ENCODE measurements around the gene SLC16A3.
"Not testable (repeated sequence)": the region's sequence is repeated elsewhere in the genome, so short reads cannot be mapped to it uniquely, and the experiment has no call there.

SLC16A3 gene

DNA sequence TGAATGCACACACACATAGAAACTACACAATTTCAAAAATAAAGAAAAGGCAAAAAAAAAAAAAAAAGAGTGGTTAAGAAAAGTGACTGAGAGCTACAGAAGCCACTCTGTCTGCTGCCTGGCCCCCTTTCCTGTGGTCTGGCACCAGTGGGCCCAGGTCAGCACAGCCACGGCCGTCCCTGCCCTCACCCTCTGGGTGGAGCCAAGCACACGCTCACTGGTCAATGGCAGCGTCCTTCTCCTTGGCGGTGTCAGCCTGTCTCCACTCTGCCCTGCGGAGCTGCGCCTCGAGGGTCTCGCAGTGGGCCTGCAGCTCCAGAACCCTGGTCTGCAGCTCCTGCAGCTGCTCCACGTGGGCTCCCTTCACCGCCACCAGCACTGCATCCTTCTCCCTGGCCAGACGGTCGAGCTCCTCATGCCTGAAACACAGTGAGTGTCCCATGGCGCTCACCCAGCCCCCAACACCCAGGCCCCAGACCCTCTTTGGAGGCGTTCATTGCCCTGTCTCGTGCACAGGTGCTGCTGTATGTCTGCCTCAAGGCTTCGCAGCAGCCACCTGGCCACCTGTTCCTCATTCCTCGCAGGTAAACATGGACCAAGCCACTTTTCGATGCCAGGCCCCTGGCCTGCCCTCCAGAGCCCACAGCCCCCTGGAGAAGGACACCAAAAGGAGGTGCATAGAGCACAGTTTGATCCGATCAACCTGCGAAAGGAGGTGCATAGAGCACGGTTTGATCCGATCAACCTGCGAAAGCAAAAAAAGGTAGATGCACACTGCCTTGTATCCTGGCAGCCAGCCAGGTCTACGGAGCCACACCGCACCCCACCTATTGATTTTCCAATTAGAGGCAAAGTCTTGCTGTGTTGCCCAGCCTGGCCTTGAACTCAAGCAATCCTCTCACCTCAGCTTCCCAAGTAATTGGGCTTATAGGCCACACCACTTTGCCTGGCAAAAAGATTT is 40.6 kb upstream of the SLC16A3 start:
- TF ChIP-seq ISL1 (CRISPR knock-in tag; IDR thresholded peaks at IDR 0.05), result no peak
- no peak for TF ChIP-seq ZNF565 (CRISPR knock-in tag; conservative IDR thresholded peaks at IDR 0.05; ENCODE audit: low read depth)
- TF ChIP-seq, protein P1, sequence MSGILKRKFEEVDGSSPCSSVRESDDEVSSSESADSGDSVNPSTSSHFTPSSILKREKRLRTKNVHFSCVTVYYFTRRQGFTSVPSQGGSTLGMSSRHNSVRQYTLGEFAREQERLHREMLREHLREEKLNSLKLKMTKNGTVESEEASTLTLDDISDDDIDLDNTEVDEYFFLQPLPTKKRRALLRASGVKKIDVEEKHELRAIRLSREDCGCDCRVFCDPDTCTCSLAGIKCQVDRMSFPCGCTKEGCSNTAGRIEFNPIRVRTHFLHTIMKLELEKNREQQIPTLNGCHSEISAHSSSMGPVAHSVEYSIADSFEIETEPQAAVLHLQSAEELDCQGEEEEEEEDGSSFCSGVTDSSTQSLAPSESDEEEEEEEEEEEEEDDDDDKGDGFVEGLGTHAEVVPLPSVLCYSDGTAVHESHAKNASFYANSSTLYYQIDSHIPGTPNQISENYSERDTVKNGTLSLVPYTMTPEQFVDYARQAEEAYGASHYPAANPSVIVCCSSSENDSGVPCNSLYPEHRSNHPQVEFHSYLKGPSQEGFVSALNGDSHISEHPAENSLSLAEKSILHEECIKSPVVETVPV (CRISPR knock-in tag; IDR thresholded peaks at IDR 0.05), result no peak
- TF ChIP-seq ZC3H10 (CRISPR knock-in tag; IDR thresholded peaks at IDR 0.05), result no peak
- no peak for TF ChIP-seq ZFP30 (CRISPR knock-in tag; IDR thresholded peaks at IDR 0.05)
- TF ChIP-seq BACH2 (CRISPR knock-in tag; IDR thresholded peaks at IDR 0.05; ENCODE audit: borderline replicate concordance), result no peak
- TF ChIP-seq RARB (CRISPR knock-in tag; IDR thresholded peaks at IDR 0.05), result no peak
- TF ChIP-seq ARNTL (CRISPR knock-in tag; IDR thresholded peaks at IDR 0.05; ENCODE audit: borderline replicate concordance, low read depth), result no peak
- TF ChIP-seq ZNF70 (CRISPR knock-in tag; IDR thresholded peaks at IDR 0.05), result no peak
- no peak for TF ChIP-seq ESRRG (CRISPR knock-in tag; IDR thresholded peaks at IDR 0.05)
- TF ChIP-seq ZNF8 (CRISPR knock-in tag; IDR thresholded peaks at IDR 0.05), result no peak
- TF ChIP-seq, protein P2, sequence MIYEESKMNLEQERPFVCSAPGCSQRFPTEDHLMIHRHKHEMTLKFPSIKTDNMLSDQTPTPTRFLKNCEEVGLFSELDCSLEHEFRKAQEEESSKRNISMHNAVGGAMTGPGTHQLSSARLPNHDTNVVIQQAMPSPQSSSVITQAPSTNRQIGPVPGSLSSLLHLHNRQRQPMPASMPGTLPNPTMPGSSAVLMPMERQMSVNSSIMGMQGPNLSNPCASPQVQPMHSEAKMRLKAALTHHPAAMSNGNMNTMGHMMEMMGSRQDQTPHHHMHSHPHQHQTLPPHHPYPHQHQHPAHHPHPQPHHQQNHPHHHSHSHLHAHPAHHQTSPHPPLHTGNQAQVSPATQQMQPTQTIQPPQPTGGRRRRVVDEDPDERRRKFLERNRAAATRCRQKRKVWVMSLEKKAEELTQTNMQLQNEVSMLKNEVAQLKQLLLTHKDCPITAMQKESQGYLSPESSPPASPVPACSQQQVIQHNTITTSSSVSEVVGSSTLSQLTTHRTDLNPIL (CRISPR knock-in tag; IDR thresholded peaks at IDR 0.05; ENCODE audit: low read depth), result no peak
- no peak for TF ChIP-seq GLIS3 (CRISPR knock-in tag; IDR thresholded peaks at IDR 0.05)
- ATAC-seq, result peak; percentile 23; the same call in 2 of the 3 replicates

DNA sequence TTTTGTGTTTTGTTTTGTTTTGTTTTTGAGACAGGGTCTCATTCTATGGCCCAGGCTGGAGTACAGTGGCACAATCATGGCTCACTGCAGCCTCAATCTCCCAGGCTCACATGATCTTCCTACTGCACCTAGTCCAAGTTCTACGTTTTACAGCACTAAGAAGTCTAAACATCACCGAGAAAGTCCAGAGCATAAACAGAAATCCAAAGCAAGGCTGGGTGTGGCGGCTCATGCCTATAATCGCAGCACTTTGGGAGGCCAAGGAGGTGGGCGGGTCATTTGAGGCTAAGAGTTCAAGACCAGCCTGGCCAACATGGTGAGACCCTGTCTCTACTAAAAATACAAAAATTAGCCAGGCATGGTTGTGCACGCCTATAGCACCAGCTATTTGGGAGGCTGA is 35.8 kb upstream of the SLC16A3 start:
- not testable (repeated sequence) for ATAC-seq

DNA sequence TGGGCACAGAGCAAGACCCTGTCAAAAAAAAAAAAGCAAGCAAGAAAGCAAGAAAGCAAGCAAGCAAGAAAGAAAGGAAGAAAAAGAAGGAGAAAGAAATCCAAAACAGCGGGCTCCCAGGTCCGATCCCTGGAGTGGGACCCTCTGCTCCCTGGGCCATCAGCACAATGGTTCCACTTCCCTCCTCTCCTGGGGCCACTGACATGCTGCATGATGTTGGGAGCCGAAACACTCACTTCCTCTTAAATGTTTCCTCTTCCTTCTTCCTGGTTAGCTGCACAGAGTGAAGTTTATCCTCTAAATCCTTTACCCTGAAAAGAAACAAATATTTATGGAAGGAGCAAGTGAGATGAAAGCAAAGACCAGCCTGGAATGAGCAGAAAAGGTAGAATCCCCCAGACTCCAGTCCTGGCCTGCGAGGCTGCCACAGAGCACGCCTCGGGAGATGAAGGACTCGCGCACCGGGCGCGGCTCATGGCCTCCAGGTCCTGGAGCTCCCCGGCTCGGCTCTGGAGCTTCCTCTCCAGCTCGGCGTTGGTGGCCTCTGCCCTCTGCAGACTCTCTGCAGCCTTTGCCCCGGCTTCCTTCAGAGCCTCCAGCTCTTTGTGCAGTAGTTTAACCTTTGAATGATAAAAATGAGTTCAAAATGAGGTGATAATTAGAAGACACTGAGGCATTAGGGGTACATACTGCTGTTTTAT is 35.2 kb upstream of the SLC16A3 start:
- TF ChIP-seq BACH2 (CRISPR knock-in tag; IDR thresholded peaks at IDR 0.05; ENCODE audit: borderline replicate concordance) (no peak), GLIS3 (CRISPR knock-in tag; IDR thresholded peaks at IDR 0.05) (no peak), CSDC2 (CRISPR knock-in tag; IDR thresholded peaks at IDR 0.05) (no peak), SNAI2 (CRISPR knock-in tag; IDR thresholded peaks at IDR 0.05) (no peak), ZNF565 (CRISPR knock-in tag; conservative IDR thresholded peaks at IDR 0.05; ENCODE audit: low read depth) (no peak), ZNF70 (CRISPR knock-in tag; IDR thresholded peaks at IDR 0.05) (no peak), TCF4 (CRISPR knock-in tag; IDR thresholded peaks at IDR 0.05; ENCODE audit: borderline replicate concordance) (no peak), ZFP30 (CRISPR knock-in tag; IDR thresholded peaks at IDR 0.05) (no peak), PPARA (CRISPR knock-in tag; IDR thresholded peaks at IDR 0.05; ENCODE audit: borderline replicate concordance) (no peak), ARNTL (CRISPR knock-in tag; IDR thresholded peaks at IDR 0.05; ENCODE audit: borderline replicate concordance, low read depth) (no peak), RARB (CRISPR knock-in tag; IDR thresholded peaks at IDR 0.05) (no peak), ISL1 (CRISPR knock-in tag; IDR thresholded peaks at IDR 0.05) (no peak)
- TF ChIP-seq, protein P3, sequence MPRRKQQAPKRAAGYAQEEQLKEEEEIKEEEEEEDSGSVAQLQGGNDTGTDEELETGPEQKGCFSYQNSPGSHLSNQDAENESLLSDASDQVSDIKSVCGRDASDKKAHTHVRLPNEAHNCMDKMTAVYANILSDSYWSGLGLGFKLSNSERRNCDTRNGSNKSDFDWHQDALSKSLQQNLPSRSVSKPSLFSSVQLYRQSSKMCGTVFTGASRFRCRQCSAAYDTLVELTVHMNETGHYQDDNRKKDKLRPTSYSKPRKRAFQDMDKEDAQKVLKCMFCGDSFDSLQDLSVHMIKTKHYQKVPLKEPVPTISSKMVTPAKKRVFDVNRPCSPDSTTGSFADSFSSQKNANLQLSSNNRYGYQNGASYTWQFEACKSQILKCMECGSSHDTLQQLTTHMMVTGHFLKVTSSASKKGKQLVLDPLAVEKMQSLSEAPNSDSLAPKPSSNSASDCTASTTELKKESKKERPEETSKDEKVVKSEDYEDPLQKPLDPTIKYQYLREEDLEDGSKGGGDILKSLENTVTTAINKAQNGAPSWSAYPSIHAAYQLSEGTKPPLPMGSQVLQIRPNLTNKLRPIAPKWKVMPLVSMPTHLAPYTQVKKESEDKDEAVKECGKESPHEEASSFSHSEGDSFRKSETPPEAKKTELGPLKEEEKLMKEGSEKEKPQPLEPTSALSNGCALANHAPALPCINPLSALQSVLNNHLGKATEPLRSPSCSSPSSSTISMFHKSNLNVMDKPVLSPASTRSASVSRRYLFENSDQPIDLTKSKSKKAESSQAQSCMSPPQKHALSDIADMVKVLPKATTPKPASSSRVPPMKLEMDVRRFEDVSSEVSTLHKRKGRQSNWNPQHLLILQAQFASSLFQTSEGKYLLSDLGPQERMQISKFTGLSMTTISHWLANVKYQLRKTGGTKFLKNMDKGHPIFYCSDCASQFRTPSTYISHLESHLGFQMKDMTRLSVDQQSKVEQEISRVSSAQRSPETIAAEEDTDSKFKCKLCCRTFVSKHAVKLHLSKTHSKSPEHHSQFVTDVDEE (CRISPR knock-in tag; IDR thresholded peaks at IDR 0.05), result no peak
- TF ChIP-seq, protein P2 (CRISPR knock-in tag; IDR thresholded peaks at IDR 0.05; ENCODE audit: low read depth), result no peak
- TF ChIP-seq, protein P1 (CRISPR knock-in tag; IDR thresholded peaks at IDR 0.05), result no peak
- no peak for ATAC-seq
